Activated naive CD4-positive, alpha-beta T cell treated with anti-CD3 and anti-CD28 coated beads, Interleukin-2, amount 10 ng/mL, durations not matched to agents 7 days and 5 days (primary cell): ENCODE measurements around the gene RASSF6.
"Not testable (repeated sequence)": the region's sequence is repeated elsewhere in the genome, so short reads cannot be mapped to it uniquely, and the experiment has no call there.

Experiments used
- CTCF ChIA-PET: fragments of 350-600 bp; sonication (Branson Sonifier 250); formaldehyde crosslinking; loops from one replicate; lab custom pipeline; 2021; ENCODE audit warnings: antibody characterized with exemption; lab: Charles Lee
- DNase-seq: peaks from one replicate; pipeline ENCODE4 v3.0.0-alpha.2; 2020
- H3K27ac Mint-ChIP-seq: one replicate; pipeline ENCODE4 v1.8.0; 2021; ENCODE audit warnings: mild to moderate bottlenecking, moderate library complexity, mixed read lengths
- H3K27me3 Mint-ChIP-seq: one replicate; pipeline ENCODE4 v1.8.0; 2021; ENCODE audit warnings: mild to moderate bottlenecking, mixed read lengths
- H3K36me3 Mint-ChIP-seq: one replicate; pipeline ENCODE4 v1.8.0; 2021; ENCODE audit warnings: mixed read lengths
- H3K4me1 Mint-ChIP-seq: one replicate; pipeline ENCODE4 v1.8.0; 2021; ENCODE audit warnings: mixed read lengths
- H3K4me3 Mint-ChIP-seq: one replicate; pipeline ENCODE4 v1.8.0; 2021; ENCODE audit warnings: mild to moderate bottlenecking, moderate library complexity, mixed read lengths
- H3K9me3 Mint-ChIP-seq: one replicate; pipeline ENCODE4 v1.8.0; 2021; ENCODE audit warnings: mixed read lengths

RASSF6 gene, protein sequence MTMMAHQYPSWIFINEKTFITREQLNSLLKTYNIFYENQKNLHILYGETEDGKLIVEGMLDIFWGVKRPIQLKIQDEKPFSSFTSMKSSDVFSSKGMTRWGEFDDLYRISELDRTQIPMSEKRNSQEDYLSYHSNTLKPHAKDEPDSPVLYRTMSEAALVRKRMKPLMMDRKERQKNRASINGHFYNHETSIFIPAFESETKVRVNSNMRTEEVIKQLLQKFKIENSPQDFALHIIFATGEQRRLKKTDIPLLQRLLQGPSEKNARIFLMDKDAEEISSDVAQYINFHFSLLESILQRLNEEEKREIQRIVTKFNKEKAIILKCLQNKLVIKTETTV

GRCh38 chr4:73620115-73620792 lies at the start of gene RASSF6:
RASSF6 (minus strand) TSS chr4:73620436; CDS start chr4:73611795, 8,641 bp downstream.
- CTCF ChIA-PET, result no interaction called here
- peaks cover 9% of the 10 kb centered on the region for H3K4me1 Mint-ChIP-seq
- no peaks in the 10 kb centered on the region for H3K9me3 Mint-ChIP-seq
- H3K27me3 Mint-ChIP-seq, result peaks cover 15% of the 10 kb centered on the region
- H3K36me3 Mint-ChIP-seq, result no peaks in the 10 kb centered on the region
- H3K4me3 Mint-ChIP-seq, result peak within 1 kb of the TSS; percentile 15
- H3K27ac Mint-ChIP-seq, result no peak within 1 kb of the TSS
- DNase-seq, result no peak

DNA sequence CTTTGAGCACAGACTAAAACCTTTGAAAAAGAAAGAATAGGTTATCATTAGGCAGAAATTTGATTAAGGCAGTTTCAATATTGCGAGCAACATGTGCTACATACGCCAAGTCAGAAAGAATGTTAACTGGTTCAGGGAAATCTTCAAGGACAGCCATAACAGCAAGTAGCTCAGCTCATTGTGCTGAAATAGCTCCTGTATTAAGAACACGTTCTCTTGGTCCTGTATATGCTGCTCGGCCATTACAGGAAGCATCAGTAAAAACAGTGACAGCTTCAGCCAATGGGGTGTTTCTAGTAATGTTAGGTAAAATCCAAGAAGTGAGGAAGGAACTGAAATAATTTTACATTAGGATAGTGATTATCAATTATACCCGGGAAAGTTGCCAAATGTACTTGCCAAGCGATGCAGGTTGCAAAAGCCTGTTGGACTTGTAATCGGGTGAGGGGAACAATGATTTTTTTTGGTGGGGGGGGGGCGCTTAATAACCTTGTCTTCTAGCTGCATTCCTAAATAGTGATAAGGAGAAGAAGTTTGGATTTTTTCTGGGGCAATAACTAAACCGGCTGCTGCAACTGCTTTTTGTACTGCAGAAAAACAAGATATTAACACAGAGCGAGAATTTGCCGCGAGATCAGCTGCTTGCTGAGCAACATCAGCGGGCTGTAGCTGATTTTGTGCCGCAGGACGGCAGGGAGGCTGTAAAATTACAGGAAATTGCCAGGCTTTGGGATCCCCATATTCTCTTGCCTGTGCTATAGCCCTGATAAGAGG lies 49.4 kb upstream of the RASSF6 start:
- Mint-ChIP-seq H3K27me3 (no peaks in the 10 kb centered on the region), H3K27ac (no peak overlapping the region), H3K9me3 (no peaks in the 10 kb centered on the region), H3K4me3 (no peak overlapping the region), H3K4me1 (no peaks in the 10 kb centered on the region), H3K36me3 (no peaks in the 10 kb centered on the region)
- CTCF ChIA-PET, result interaction anchor here (1.4 to 1.8 kb wide), 2 partner anchors 12 to 60 kb away, joined by 3 to 4 read pairs; no protein-coding TSS in a partner anchor
- no peak for DNase-seq

- Mint-ChIP-seq H3K27me3 (no peaks in the 10 kb centered on the region), H3K4me1 (no peaks in the 10 kb centered on the region), H3K4me3 (no peak overlapping the region), H3K27ac (no peak overlapping the region), H3K9me3 (no peaks in the 10 kb centered on the region), H3K36me3 (no peaks in the 10 kb centered on the region)
- CTCF ChIA-PET, result interaction anchor here (1.4 to 1.8 kb wide), 2 partner anchors 11 to 61 kb away, joined by 3 to 4 read pairs; no protein-coding TSS in a partner anchor
- DNase-seq, result no peak
Observed at GRCh38 chr4:73668782-73669201, 48.6 kb upstream of the RASSF6 start.

- not testable (repeated sequence) for H3K4me3 Mint-ChIP-seq, H3K36me3 Mint-ChIP-seq, H3K9me3 Mint-ChIP-seq, H3K27ac Mint-ChIP-seq, DNase-seq, H3K4me1 Mint-ChIP-seq, H3K27me3 Mint-ChIP-seq
- CTCF ChIA-PET, result interaction anchor here (0.9 kb wide), 1 partner anchor 12 kb away, joined by 4 read pairs; no protein-coding TSS in a partner anchor
Observed at GRCh38 chr4:73665924-73666323, 45.7 kb upstream of the RASSF6 start.

DNA sequence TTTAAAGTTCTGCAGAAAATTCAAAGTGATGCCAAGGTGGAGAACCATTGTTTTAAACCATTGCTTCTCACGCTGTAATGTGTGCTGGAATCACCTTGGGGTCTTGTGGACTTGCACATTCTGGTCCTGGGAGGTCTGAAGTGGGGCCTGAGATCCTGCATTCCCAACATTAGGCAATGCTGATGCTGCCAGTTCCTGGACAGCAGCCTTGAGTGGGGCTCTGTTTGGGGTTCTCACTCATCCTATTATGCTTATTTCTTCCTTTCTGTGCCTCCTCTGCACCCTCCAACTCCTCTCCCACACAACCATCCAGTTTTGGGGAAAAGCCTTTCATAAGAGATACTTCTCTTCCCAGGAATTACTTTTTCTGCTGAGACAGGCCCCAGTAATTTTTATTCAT lies 44.2 kb upstream of the RASSF6 start:
- Mint-ChIP-seq H3K36me3 (no peaks in the 10 kb centered on the region), H3K27me3 (no peaks in the 10 kb centered on the region), H3K27ac (no peak overlapping the region), H3K4me1 (no peaks in the 10 kb centered on the region), H3K4me3 (no peak overlapping the region), H3K9me3 (no peaks in the 10 kb centered on the region)
- DNase-seq, result no peak
- CTCF ChIA-PET, result interaction anchor here (1.2 kb wide), 1 partner anchor 200 kb away, joined by 4 read pairs; no protein-coding TSS in a partner anchor

GRCh38 chr4:73663576-73663975 lies 43.3 kb upstream of the RASSF6 start:
- Mint-ChIP-seq H3K4me3 (no peak overlapping the region), H3K4me1 (no peaks in the 10 kb centered on the region), H3K27ac (no peak overlapping the region), H3K9me3 (no peaks in the 10 kb centered on the region), H3K27me3 (no peaks in the 10 kb centered on the region), H3K36me3 (no peaks in the 10 kb centered on the region)
- CTCF ChIA-PET, result interaction anchor here (1.2 to 1.3 kb wide), 3 partner anchors 10 to 470 kb away, joined by 3 to 4 read pairs (median 4); no protein-coding TSS in a partner anchor
- DNase-seq, result no peak

DNA sequence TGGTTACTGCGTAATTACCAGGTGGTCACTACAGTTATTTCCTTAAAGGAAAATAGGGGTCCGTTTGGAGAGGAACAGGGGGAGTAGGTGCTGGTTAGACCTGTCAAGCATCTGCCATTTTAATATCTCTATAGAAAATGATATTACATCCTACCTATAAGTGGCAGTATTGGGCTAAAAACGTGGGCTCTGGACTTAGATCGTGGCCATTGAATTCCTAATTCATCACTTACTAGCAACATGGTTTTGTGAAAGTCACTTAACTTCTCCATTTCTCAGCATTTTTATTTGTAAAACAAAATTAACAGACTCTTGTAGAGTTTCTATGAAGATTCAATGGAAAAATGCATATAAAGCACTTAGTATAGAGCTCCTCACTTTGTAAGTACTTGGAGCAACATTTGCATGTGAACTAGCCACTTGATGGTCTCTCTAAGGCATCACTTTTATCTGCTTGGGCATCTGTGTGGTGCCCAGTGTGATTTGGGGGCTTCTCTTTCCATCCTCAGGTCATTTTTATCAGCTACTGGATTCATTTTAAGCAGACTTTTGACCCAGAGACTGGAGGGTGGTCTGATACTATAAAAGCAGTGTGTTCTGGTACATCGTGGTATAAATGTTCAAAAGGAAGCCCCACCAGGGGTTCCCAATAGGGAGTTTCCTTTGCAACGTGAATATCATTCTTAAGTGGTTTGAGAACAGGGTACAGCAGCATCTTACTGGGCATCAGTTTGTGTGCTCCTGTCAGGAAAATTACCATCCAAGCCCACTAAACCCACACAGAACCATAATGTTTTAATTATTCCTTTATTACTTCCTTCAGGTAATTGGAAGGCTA lies 42.7 kb upstream of the RASSF6 start:
- CTCF ChIA-PET, result interaction anchor here (1.0 to 1.3 kb wide), 3 partner anchors 9 to 472 kb away, joined by 3 to 6 read pairs (median 4); no protein-coding TSS in a partner anchor
- DNase-seq, result no peak

DNA sequence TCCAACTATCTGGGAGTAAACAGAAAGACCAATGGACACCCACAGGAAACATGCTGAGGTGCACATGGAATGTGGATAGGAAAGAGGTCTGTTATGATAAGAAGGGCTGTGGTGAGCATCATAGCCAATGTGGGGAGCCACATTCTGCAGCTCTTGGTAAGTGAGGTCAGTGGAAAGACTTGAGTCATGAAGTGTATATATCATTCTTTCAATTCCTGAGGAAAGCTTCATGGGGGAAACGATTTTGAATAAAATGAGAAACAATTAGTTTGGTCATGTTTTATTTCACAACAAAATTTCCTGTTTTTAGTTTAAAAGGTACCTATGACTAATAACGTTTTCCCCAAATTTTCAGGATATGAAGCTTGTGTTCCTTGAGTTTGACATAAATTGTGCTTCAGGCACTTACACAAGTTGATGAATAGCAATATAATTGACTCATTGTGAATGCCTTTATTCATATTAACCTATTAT lies 41.4 kb upstream of the RASSF6 start:
- DNase-seq, result no peak
- no peaks in the 10 kb centered on the region for H3K27me3 Mint-ChIP-seq
- CTCF ChIA-PET, result interaction anchor here (0.9 to 1.0 kb wide), 3 partner anchors 207 to 473 kb away, joined by 3 to 5 read pairs (median 4); partner anchors contain the start of gene CXCL1

More for the DNA sequence above, 42.7 kb upstream of the RASSF6 start:
- Mint-ChIP-seq H3K9me3 (no peaks in the 10 kb centered on the region), H3K36me3 (no peaks in the 10 kb centered on the region), H3K27me3 (no peaks in the 10 kb centered on the region), H3K27ac (no peak overlapping the region), H3K4me1 (no peaks in the 10 kb centered on the region), H3K4me3 (no peak overlapping the region)

GRCh38 chr4:73660808-73661207 lies 40.6 kb upstream of the RASSF6 start:
- no peak for DNase-seq
- H3K27ac Mint-ChIP-seq, result no peak overlapping the region

More for the DNA sequence above, 41.4 kb upstream of the RASSF6 start:
- Mint-ChIP-seq H3K4me1 (no peaks in the 10 kb centered on the region), H3K27ac (no peak overlapping the region), H3K4me3 (no peak overlapping the region), H3K36me3 (no peaks in the 10 kb centered on the region), H3K9me3 (no peaks in the 10 kb centered on the region)

GRCh38 chr4:73653695-73654106 lies 33.5 kb upstream of the RASSF6 start:
- no peaks in the 10 kb centered on the region for H3K4me1 Mint-ChIP-seq
- H3K4me3 Mint-ChIP-seq, result no peak overlapping the region
- H3K9me3 Mint-ChIP-seq, result no peaks in the 10 kb centered on the region
- H3K36me3 Mint-ChIP-seq, result no peaks in the 10 kb centered on the region
- CTCF ChIA-PET, result interaction anchor here (0.6 to 3.1 kb wide), 10 partner anchors 9 to 973 kb away, joined by 3 to 10 read pairs (median 4); no protein-coding TSS in a partner anchor
- H3K27ac Mint-ChIP-seq, result no peak overlapping the region
- H3K27me3 Mint-ChIP-seq, result peaks cover 7% of the 10 kb centered on the region
- peak; percentile 24 for DNase-seq

More at GRCh38 chr4:73660808-73661207, 40.6 kb upstream of the RASSF6 start:
- Mint-ChIP-seq H3K4me1 (no peaks in the 10 kb centered on the region), H3K4me3 (no peak overlapping the region), H3K9me3 (no peaks in the 10 kb centered on the region), H3K36me3 (no peaks in the 10 kb centered on the region), H3K27me3 (no peaks in the 10 kb centered on the region)
- CTCF ChIA-PET, result no interaction called here

DNA sequence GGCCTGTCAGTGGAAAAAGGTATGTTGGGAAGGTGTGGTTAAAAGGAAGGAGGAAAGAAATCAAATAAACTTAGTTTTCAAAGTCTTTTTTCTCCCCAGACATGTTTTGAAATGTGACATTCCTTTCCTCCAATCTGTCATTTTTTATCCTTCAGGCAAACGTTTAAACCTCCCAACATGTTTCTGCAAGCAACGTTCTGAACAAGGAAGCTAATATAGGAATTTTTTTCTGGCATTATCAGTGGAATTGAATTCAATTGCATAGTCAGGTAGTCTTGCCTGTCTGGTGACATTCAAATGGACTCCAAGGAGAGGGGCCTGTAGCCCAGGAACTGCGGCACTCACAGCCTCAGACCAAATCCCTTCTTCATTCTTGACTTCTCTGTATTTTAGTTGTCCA lies 30.0 kb upstream of the RASSF6 start:
- no peak overlapping the region for H3K27ac Mint-ChIP-seq
- no peak for DNase-seq
- CTCF ChIA-PET, result no interaction called here
- no peaks in the 10 kb centered on the region for H3K4me1 Mint-ChIP-seq
- peaks cover 11% of the 10 kb centered on the region for H3K27me3 Mint-ChIP-seq
- H3K36me3 Mint-ChIP-seq, result no peaks in the 10 kb centered on the region
- no peaks in the 10 kb centered on the region for H3K9me3 Mint-ChIP-seq
- H3K4me3 Mint-ChIP-seq, result no peak overlapping the region

DNA sequence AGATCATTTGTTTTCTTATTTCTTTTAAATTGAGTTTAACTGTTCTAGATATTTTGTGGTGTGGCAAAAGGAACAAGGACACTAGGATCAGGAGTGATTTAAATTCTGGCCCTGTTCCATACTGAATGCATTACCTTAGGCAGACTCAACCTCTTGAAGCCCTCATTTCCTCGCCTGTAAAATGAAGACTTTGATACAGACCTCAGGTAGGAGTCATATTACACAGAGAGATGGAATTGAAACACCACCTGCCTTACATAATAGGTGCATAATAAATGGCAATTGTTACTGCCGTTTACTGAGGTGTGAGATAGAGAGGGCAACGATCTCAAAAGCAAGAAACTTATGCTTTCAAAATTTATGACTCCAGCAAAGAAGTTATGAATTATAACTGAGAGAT lies 28.2 kb upstream of the RASSF6 start:
- DNase-seq, result no peak
- CTCF ChIA-PET, result no interaction called here
- Mint-ChIP-seq H3K27ac (no peak overlapping the region), H3K27me3 (peaks cover 11% of the 10 kb centered on the region), H3K36me3 (no peaks in the 10 kb centered on the region), H3K4me1 (no peaks in the 10 kb centered on the region), H3K4me3 (no peak overlapping the region), H3K9me3 (no peaks in the 10 kb centered on the region)

DNA sequence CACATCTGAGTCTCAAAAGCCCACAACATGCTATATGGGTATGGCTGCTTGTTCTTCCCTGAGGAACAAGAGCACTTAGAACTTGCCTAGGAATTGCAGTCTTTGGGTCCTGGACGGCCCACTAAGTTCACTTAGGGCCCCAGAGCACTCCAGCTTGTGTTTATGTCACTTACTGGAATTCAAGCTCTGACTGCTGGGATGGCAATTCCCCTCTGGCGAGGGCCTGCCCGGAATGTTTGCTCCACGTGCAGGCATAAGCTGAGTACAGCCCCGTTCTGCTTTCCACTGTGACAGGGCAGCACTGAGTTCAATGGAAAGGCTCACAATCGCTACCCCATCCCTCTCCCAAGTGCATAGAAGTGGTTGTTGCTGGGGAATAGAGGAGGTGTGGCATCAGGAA lies 25.9 kb upstream of the RASSF6 start:
- no peak overlapping the region for H3K4me3 Mint-ChIP-seq
- H3K9me3 Mint-ChIP-seq, result no peaks in the 10 kb centered on the region
- H3K4me1 Mint-ChIP-seq, result no peaks in the 10 kb centered on the region
- CTCF ChIA-PET, result no interaction called here
- H3K36me3 Mint-ChIP-seq, result no peaks in the 10 kb centered on the region
- H3K27me3 Mint-ChIP-seq, result peaks cover 4% of the 10 kb centered on the region
- DNase-seq, result no peak
- H3K27ac Mint-ChIP-seq, result no peak overlapping the region
